MM.1S (cell line): ENCODE measurements around the gene MAP3K1.

Experiments used
- DNase-seq: peaks from one replicate; pipeline ENCODE4 v3.0.0-alpha.2; 2015
- H2AFZ ChIP-seq: fragments of 300-600 bp; sonication (generic); 2 replicates; pipeline ENCODE4 v1.6.0; 2016; ENCODE audit warnings: antibody characterized with exemption, low read length
- H3F3A ChIP-seq: fragments of 300-600 bp; sonication (generic); 2 replicates; pipeline ENCODE4 v1.6.1; 2016; ENCODE audit warnings: mild to moderate bottlenecking, antibody characterized with exemption, low read length, moderate library complexity, mixed read lengths; ENCODE audit not compliant: insufficient read depth
- H3K27ac ChIP-seq: fragments of 300-600 bp; sonication (generic); 2 replicates; pipeline ENCODE4 v1.5.1; 2016; ENCODE audit warnings: mild to moderate bottlenecking, low read length
- H3K27me3 ChIP-seq: fragments of 300-600 bp; sonication (generic); replicated peaks from 2 replicates; pipeline ENCODE4 v1.6.0; 2016; ENCODE audit warnings: low read length; ENCODE audit not compliant: insufficient read depth
- H3K36me3 ChIP-seq: fragments of 300-600 bp; sonication (generic); replicated peaks from 2 replicates; pipeline ENCODE4 v1.6.1; 2016; ENCODE audit warnings: mild to moderate bottlenecking, low read length, mixed read lengths; ENCODE audit not compliant: insufficient read depth
- H3K4me1 ChIP-seq: fragments of 300-600 bp; sonication (generic); 2 replicates; pipeline ENCODE4 v1.6.1; 2016; ENCODE audit warnings: low read length, mixed read lengths
- H3K4me2 ChIP-seq: fragments of 300-600 bp; sonication (generic); 2 replicates; pipeline ENCODE4 v1.6.0; 2016; ENCODE audit warnings: low read depth, low read length
- H3K4me3 ChIP-seq: fragments of 300-600 bp; sonication (generic); 2 replicates; pipeline ENCODE4 v1.5.1; 2016; ENCODE audit warnings: low read length, mixed read lengths
- H3K79me2 ChIP-seq: fragments of 300-600 bp; sonication (generic); 2 replicates; pipeline ENCODE4 v1.6.1; 2016; ENCODE audit warnings: mixed run types, low read length, mixed read lengths
- H3K9ac ChIP-seq: fragments of 300-600 bp; sonication (generic); 2 replicates; pipeline ENCODE4 v1.6.1; 2016; ENCODE audit warnings: low read length, mixed read lengths
- H3K9me2 ChIP-seq: fragments of 300-600 bp; sonication (generic); replicated peaks from 2 replicates; pipeline ENCODE4 v1.6.1; 2016; ENCODE audit warnings: mild to moderate bottlenecking, low read length, mixed read lengths; ENCODE audit not compliant: insufficient read depth
- H3K9me3 ChIP-seq: fragments of 300-600 bp; sonication (generic); replicated peaks from 2 replicates; pipeline ENCODE4 v1.6.1; 2016; ENCODE audit warnings: mild to moderate bottlenecking, low read length, mixed read lengths; ENCODE audit not compliant: insufficient read depth
- H4K20me1 ChIP-seq: fragments of 300-600 bp; sonication (generic); 2 replicates; pipeline ENCODE4 v1.6.1; 2016; ENCODE audit warnings: mild to moderate bottlenecking, low read length, moderate library complexity, mixed read lengths; ENCODE audit not compliant: insufficient read depth
- EZH2 ChIP-seq: fragments of 300-600 bp; sonication (generic); optimal IDR thresholded peaks from 2 replicates; pipeline ENCODE3; 2017; ENCODE audit warnings: low read depth, mild to moderate bottlenecking, antibody characterized with exemption, low read length, mixed read lengths
- EZH2phosphoT487 ChIP-seq: fragments of 300-600 bp; sonication (generic); IDR thresholded peaks from 2 replicates; pipeline ENCODE4 v1.6.1; 2018; ENCODE audit warnings: antibody characterized with exemption, low read length
- TF ChIP-seq, protein P1 (sequence below): fragments of 300-600 bp; sonication (generic); IDR thresholded peaks from 2 replicates; pipeline ENCODE4 v1.5.1; 2016; ENCODE audit warnings: antibody characterized with exemption, low read length, mixed read lengths

MAP3K1 gene

DNA sequence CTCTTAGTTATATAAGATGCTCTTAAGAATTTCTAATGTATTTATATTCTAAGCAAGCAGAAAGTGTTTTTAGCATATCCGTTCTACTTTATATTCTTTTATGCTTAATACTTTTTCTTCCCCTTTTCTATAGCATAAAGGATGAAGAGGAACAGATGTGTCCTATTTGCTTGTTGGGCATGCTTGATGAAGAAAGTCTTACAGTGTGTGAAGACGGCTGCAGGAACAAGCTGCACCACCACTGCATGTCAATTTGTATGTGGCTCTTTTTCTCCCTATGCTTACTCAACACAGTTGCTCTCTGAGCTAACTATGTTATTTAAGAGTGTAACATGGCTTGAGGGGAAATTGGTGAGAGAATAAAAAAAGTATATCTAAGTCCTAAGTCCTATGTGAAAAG is 56.4 kb downstream of the MAP3K1 start:
- Histone ChIP-seq H3K4me2 (no peak overlapping the region), H3K9me3 (no peaks in the 10 kb centered on the region), H3K4me3 (no peak overlapping the region), H3K27ac (no peak overlapping the region), H4K20me1 (no peaks in the 10 kb centered on the region), H2AFZ (no peak overlapping the region), H3K9ac (no peak overlapping the region), H3K36me3 (peaks cover 12% of the 10 kb centered on the region; the same call in 1 of the 2 replicates), H3K27me3 (no peaks in the 10 kb centered on the region), H3K4me1 (no peaks in the 10 kb centered on the region), H3F3A (no peaks in the 10 kb centered on the region), H3K79me2 (peaks cover 13% of the 10 kb centered on the region), H3K9me2 (no peaks in the 10 kb centered on the region)
- TF ChIP-seq EZH2: no peak
- TF ChIP-seq EZH2phosphoT487: no peak
- TF ChIP-seq, protein P1, sequence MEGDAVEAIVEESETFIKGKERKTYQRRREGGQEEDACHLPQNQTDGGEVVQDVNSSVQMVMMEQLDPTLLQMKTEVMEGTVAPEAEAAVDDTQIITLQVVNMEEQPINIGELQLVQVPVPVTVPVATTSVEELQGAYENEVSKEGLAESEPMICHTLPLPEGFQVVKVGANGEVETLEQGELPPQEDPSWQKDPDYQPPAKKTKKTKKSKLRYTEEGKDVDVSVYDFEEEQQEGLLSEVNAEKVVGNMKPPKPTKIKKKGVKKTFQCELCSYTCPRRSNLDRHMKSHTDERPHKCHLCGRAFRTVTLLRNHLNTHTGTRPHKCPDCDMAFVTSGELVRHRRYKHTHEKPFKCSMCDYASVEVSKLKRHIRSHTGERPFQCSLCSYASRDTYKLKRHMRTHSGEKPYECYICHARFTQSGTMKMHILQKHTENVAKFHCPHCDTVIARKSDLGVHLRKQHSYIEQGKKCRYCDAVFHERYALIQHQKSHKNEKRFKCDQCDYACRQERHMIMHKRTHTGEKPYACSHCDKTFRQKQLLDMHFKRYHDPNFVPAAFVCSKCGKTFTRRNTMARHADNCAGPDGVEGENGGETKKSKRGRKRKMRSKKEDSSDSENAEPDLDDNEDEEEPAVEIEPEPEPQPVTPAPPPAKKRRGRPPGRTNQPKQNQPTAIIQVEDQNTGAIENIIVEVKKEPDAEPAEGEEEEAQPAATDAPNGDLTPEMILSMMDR: no peak
- DNase-seq: no peak

GRCh38 chr5:56873056-56873455 is 57.7 kb downstream of the MAP3K1 start:
- Histone ChIP-seq H4K20me1 (no peaks in the 10 kb centered on the region), H3K36me3 (peaks cover 16% of the 10 kb centered on the region; the same call in 1 of the 2 replicates)

GRCh38 chr5:56876327-56876726 is 61.0 kb downstream of the MAP3K1 start:
- H3K27ac ChIP-seq: no peak overlapping the region
- H3K4me1 ChIP-seq: no peaks in the 10 kb centered on the region
- H2AFZ ChIP-seq: no peak overlapping the region
- no peaks in the 10 kb centered on the region for H4K20me1 ChIP-seq
- TF ChIP-seq EZH2phosphoT487: no peak
- no peak for DNase-seq
- peaks cover 14% of the 10 kb centered on the region for H3K79me2 ChIP-seq
- H3K4me2 ChIP-seq: no peak overlapping the region
- H3K27me3 ChIP-seq: no peaks in the 10 kb centered on the region
- H3K9ac ChIP-seq: no peak overlapping the region
- no peaks in the 10 kb centered on the region for H3K9me3 ChIP-seq
- no peaks in the 10 kb centered on the region for H3K9me2 ChIP-seq
- H3F3A ChIP-seq: no peaks in the 10 kb centered on the region
- no peak overlapping the region for H3K4me3 ChIP-seq
- peaks cover 22% of the 10 kb centered on the region; the same call in 1 of the 2 replicates for H3K36me3 ChIP-seq

More at GRCh38 chr5:56873056-56873455, 57.7 kb downstream of the MAP3K1 start:
- peaks cover 16% of the 10 kb centered on the region for H3K79me2 ChIP-seq
- no peaks in the 10 kb centered on the region for H3K4me1 ChIP-seq
- no peaks in the 10 kb centered on the region for H3K9me2 ChIP-seq
- H3K9ac ChIP-seq: no peak overlapping the region
- no peak overlapping the region for H3K27ac ChIP-seq
- no peak overlapping the region for H2AFZ ChIP-seq
- TF ChIP-seq EZH2: no peak
- TF ChIP-seq, protein P1: no peak
- no peaks in the 10 kb centered on the region for H3K9me3 ChIP-seq
- no peak overlapping the region for H3K4me2 ChIP-seq
- H3K4me3 ChIP-seq: no peak overlapping the region
- H3K27me3 ChIP-seq: no peaks in the 10 kb centered on the region
- H3F3A ChIP-seq: no peaks in the 10 kb centered on the region
- no peak for DNase-seq

- Histone ChIP-seq H3K9me2 (no peaks in the 10 kb centered on the region), H3K4me1 (no peaks in the 10 kb centered on the region), H3F3A (no peaks in the 10 kb centered on the region), H3K27ac (no peak overlapping the region), H3K4me3 (no peak overlapping the region), H3K79me2 (peaks cover 5% of the 10 kb centered on the region; the same call in 1 of the 2 replicates), H3K36me3 (peaks cover 22% of the 10 kb centered on the region), H3K4me2 (no peak overlapping the region), H3K27me3 (no peaks in the 10 kb centered on the region), H2AFZ (no peak overlapping the region), H3K9ac (no peak overlapping the region), H3K9me3 (no peaks in the 10 kb centered on the region), H4K20me1 (no peaks in the 10 kb centered on the region)
- TF ChIP-seq, protein P1: no peak
- TF ChIP-seq EZH2phosphoT487 (no peak), EZH2 (no peak)
- no peak for DNase-seq
These were observed 66.2 kb downstream of the MAP3K1 start for GRCh38 chr5:56881571-56881970.
